ENCODE results near the gene TMC1.

Gene TMC1

DNA sequence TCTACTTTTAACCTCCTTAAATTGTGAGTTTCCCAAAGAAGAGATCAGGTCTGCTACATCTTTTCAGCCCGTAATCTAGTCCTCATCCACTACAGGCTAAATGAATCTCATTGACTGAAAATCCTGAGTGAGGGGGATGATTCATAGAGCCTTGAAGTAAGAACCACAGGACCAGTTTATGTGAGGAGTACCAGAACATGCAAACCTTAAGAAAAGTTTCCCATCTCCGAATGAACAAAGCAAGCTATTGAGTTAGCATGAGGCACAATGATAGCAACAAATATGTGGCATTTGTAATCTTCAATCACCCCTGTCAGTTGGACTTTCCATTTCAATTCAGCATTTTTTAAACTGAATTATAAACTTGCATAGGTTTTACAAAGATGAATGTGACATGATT lies 234.4 kb downstream of the TMC1 start:
- DNase-seq (ENCODE audit: insufficient read length, low spot score) (no peak), FAIRE-seq (no peak)
- TF ChIP-seq CTCF (IDR thresholded peaks at IDR 0.05; ENCODE audit: insufficient read depth, missing control alignments) = no peak

GRCh38 chr9:72758944-72759343 lies 237.5 kb downstream of the TMC1 start:
- no peak for FAIRE-seq
- no peak for DNase-seq (ENCODE audit: insufficient read length, low spot score)
- no peak for TF ChIP-seq CTCF (IDR thresholded peaks at IDR 0.05; ENCODE audit: insufficient read depth, missing control alignments)

- FAIRE-seq (no peak), DNase-seq (ENCODE audit: insufficient read length, low spot score) (no peak)
- no peak for TF ChIP-seq CTCF (IDR thresholded peaks at IDR 0.05; ENCODE audit: insufficient read depth, missing control alignments)
These were observed 241.6 kb downstream of the TMC1 start for GRCh38 chr9:72763022-72763421.

- FAIRE-seq = no peak
- TF ChIP-seq CTCF (IDR thresholded peaks at IDR 0.05; ENCODE audit: insufficient read depth, missing control alignments) = no peak
- DNase-seq (ENCODE audit: insufficient read length, low spot score) = no peak
These were observed 248.1 kb downstream of the TMC1 start for GRCh38 chr9:72769546-72769945.

- DNase-seq (ENCODE audit: insufficient read length, low spot score) (no peak), FAIRE-seq (no peak)
- no peak for TF ChIP-seq CTCF (IDR thresholded peaks at IDR 0.05; ENCODE audit: insufficient read depth, missing control alignments)
These were observed 251.3 kb downstream of the TMC1 start for GRCh38 chr9:72772661-72773060.

DNA sequence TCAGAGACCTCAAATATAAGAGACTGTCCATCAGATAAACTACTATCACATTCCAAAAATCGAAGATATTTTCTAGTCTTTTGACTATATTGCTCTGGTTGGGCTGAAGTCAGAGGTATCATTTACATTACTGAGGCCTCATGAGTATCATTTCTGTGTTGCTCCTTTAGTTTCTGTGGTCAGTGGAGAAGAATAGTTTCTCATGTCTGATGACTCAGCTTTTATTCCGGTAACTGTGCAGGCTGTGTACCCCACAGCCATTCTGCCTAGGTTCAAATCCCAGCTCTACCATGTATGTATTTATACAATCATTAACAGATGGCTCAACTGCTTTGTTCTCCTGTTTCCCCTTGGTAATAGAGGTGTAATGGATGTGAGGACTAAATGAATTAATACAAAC lies 252.2 kb downstream of the TMC1 start:
- FAIRE-seq (no peak), DNase-seq (ENCODE audit: insufficient read length, low spot score) (no peak)
- TF ChIP-seq CTCF (IDR thresholded peaks at IDR 0.05; ENCODE audit: insufficient read depth, missing control alignments) = no peak

GRCh38 chr9:72775570-72775969 lies 254.2 kb downstream of the TMC1 start:
- DNase-seq (ENCODE audit: insufficient read length, low spot score) = no peak
- TF ChIP-seq CTCF (IDR thresholded peaks at IDR 0.05; ENCODE audit: insufficient read depth, missing control alignments) = no peak
- FAIRE-seq = no peak

Data from D721Med (cell line).